Mesothelial cell of epicardium (in vitro differentiated cells): Measurements from ENCODE around the gene PALLD. TPM values are rescaled to one million over a fixed set of nuclear protein-coding genes. Genes with fewer than 3 reads are reported as not detected.

Experiments used
- DNase-seq, 2 experiments: peaks; one replicate each; pipeline ENCODE4 v3.0.0; 2021; ENCODE audit warnings: low spot score in 2 of 2; ENCODE audit not compliant: unreplicated experiment in 2 of 2
- H3K27ac Mint-ChIP-seq: 2 replicates; pipeline ENCODE4 v1.8.0; 2021; ENCODE audit warnings: mixed read lengths
- H3K27me3 Mint-ChIP-seq: 2 replicates; pipeline ENCODE4 v1.8.0; 2021; ENCODE audit warnings: low read depth, mixed read lengths
- H3K36me3 Mint-ChIP-seq: 2 replicates; pipeline ENCODE4 v1.8.0; 2021; ENCODE audit warnings: mixed read lengths
- H3K4me1 Mint-ChIP-seq: 2 replicates; pipeline ENCODE4 v1.8.0; 2021; ENCODE audit warnings: mixed read lengths
- H3K4me3 Mint-ChIP-seq: 2 replicates; pipeline ENCODE4 v1.8.0; 2021; ENCODE audit warnings: mild to moderate bottlenecking, moderate library complexity, mixed read lengths
- H3K9me3 Mint-ChIP-seq: 2 replicates; pipeline ENCODE4 v1.8.0; 2021; ENCODE audit warnings: mixed read lengths
- CTCF ChIP-seq: fragments of 200-600 bp; sonication (generic); IDR thresholded peaks from one replicate; pipeline ENCODE4 v1.5.0; 2021; ENCODE audit warnings: antibody characterized with exemption; ENCODE audit not compliant: unreplicated experiment
- total RNA-seq: library from RNA; stranded (reverse); gene quantifications from 3 replicates; pipeline ENCODE4 v1.2.1, GENCODE V29; 2021

The PALLD gene
- total RNA-seq, 1 donor from 2014 or later: 158 TPM

GRCh38 chr4:168677879-168678278 lies 181.0 kb downstream of the PALLD start:
- no peaks in the 10 kb centered on the region for H3K9me3 Mint-ChIP-seq
- no peaks in the 10 kb centered on the region for H3K27me3 Mint-ChIP-seq
- H3K27ac Mint-ChIP-seq: peak overlapping the region; percentile 32

GRCh38 chr4:168678751-168679366 lies 182.0 kb downstream of the PALLD start:
- no peaks in the 10 kb centered on the region for H3K27me3 Mint-ChIP-seq
- peaks cover 19% of the 10 kb centered on the region for H3K36me3 Mint-ChIP-seq
- H3K9me3 Mint-ChIP-seq: no peaks in the 10 kb centered on the region
- H3K27ac Mint-ChIP-seq: peak overlapping the region; percentile 30
- H3K4me1 Mint-ChIP-seq: peaks cover 41% of the 10 kb centered on the region
- DNase-seq: no peak
- H3K4me3 Mint-ChIP-seq: no peak overlapping the region
- no peak for TF ChIP-seq CTCF

More at GRCh38 chr4:168677879-168678278, 181.0 kb downstream of the PALLD start:
- no peak for TF ChIP-seq CTCF
- H3K4me1 Mint-ChIP-seq: peaks cover 32% of the 10 kb centered on the region
- DNase-seq: no peak
- peaks cover 10% of the 10 kb centered on the region for H3K36me3 Mint-ChIP-seq
- H3K4me3 Mint-ChIP-seq: no peak overlapping the region

- no peak for TF ChIP-seq CTCF
- H3K9me3 Mint-ChIP-seq: no peaks in the 10 kb centered on the region
- H3K27ac Mint-ChIP-seq: peak overlapping the region; percentile 18
- no peak for DNase-seq
- H3K4me1 Mint-ChIP-seq: peaks cover 41% of the 10 kb centered on the region
- H3K36me3 Mint-ChIP-seq: peaks cover 19% of the 10 kb centered on the region
- H3K4me3 Mint-ChIP-seq: no peak overlapping the region
- no peaks in the 10 kb centered on the region for H3K27me3 Mint-ChIP-seq
These were observed 182.5 kb downstream of the PALLD start for GRCh38 chr4:168679397-168679796.

- Mint-ChIP-seq H3K36me3 (peaks cover 23% of the 10 kb centered on the region), H3K9me3 (no peaks in the 10 kb centered on the region), H3K27me3 (no peaks in the 10 kb centered on the region), H3K27ac (peak overlapping the region; percentile 18), H3K4me1 (peaks cover 44% of the 10 kb centered on the region), H3K4me3 (no peak overlapping the region)
- DNase-seq: no peak
- TF ChIP-seq CTCF: no peak
These were observed 183.0 kb downstream of the PALLD start for GRCh38 chr4:168679819-168680218.

- Mint-ChIP-seq H3K36me3 (peaks cover 41% of the 10 kb centered on the region), H3K27ac (peak overlapping the region; percentile 61), H3K9me3 (no peaks in the 10 kb centered on the region), H3K4me1 (peaks cover 36% of the 10 kb centered on the region), H3K27me3 (no peaks in the 10 kb centered on the region), H3K4me3 (no peak overlapping the region)
- no peak for DNase-seq
- TF ChIP-seq CTCF: no peak
These were observed 186.1 kb downstream of the PALLD start for GRCh38 chr4:168682898-168683500.
